Astrocyte of the spinal cord (primary cell): ENCODE results near the gene CCDC107.

Experiments
- DNase-seq: peaks from one replicate; pipeline ENCODE4 v3.0.0; 2011; ENCODE audit warnings: low read depth, low spot score
- H3K4me3 ChIP-seq: 2 replicates; pipeline ENCODE4 v1.5.1; 2011; ENCODE audit warnings: low read depth, mild to moderate bottlenecking, low read length, moderate library complexity
- in situ Hi-C: cut with HindIII; loops from 2 replicates; pipeline ENCODE4 v1.10.0; 2017; ENCODE audit warnings: low sequenced_read_pairs
- TF ChIP-seq, protein P1 (sequence below): IDR thresholded peaks from 2 replicates; pipeline ENCODE4 v1.5.1; 2012; ENCODE audit warnings: low read depth, mild to moderate bottlenecking, low read length, inconsistent platforms

The CCDC107 gene

DNA sequence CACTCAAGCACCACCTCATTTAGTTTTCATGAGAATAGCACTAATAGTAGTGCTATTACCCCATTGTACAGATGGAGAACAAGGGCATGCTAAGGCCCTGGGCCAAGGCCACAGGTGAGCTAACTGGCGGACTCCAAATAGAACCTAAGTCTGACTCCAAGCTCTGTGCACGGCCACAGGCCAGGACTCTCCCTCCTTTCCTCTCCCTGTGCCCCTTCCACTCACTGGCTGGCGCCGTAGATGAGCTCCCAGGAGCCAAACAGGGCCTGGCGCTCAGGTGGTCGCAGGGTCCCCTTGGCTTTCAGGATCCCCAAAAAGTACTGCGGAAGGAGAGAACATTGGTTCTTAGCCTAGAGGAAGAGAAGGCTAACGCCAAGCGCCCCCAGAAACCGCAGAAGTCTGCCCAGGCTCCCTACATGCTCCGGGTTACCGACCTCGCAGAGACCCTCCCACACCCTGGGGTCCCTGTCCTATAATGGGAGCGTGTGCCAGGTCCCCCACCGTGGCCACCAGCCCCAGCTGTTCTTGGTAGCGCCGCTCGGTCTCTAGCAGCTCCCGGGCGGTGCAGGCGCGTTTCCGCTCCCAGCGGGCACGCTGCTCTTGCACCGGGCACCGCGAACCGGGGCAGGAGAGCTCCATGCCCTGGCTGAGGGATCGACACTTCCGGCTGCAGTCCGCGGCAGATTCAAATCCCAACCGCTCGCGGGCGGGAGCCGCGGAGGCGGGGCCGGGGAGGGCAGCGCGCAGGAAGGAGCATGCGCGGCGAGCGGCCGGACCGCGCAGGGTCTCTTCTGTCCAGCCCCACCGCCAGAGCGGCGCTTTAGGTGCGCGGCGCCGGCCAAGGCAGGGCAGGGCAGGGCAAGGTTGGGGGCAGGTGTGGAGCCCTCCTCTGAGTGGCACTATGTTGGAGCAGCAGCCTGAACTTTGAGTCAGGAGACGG, 6.7 kb downstream of the CCDC107 start, which contains the start of gene ARHGEF39:
TSS of gene ARHGEF39 (minus strand) at position 665 of the 940 bp plus-strand sequence. CDS start at position 639, 26 bp downstream.
- in situ Hi-C loops, result no loop called here
- TF ChIP-seq, protein P1, sequence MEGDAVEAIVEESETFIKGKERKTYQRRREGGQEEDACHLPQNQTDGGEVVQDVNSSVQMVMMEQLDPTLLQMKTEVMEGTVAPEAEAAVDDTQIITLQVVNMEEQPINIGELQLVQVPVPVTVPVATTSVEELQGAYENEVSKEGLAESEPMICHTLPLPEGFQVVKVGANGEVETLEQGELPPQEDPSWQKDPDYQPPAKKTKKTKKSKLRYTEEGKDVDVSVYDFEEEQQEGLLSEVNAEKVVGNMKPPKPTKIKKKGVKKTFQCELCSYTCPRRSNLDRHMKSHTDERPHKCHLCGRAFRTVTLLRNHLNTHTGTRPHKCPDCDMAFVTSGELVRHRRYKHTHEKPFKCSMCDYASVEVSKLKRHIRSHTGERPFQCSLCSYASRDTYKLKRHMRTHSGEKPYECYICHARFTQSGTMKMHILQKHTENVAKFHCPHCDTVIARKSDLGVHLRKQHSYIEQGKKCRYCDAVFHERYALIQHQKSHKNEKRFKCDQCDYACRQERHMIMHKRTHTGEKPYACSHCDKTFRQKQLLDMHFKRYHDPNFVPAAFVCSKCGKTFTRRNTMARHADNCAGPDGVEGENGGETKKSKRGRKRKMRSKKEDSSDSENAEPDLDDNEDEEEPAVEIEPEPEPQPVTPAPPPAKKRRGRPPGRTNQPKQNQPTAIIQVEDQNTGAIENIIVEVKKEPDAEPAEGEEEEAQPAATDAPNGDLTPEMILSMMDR, result peak; percentile 28
- DNase-seq, result peak; percentile 76
- H3K4me3 ChIP-seq, result peak within 1 kb of the TSS; percentile 53

- in situ Hi-C loops, result no loop called here
- peak overlapping the region; percentile 53 for H3K4me3 ChIP-seq
- TF ChIP-seq, protein P1, result no peak
- no peak for DNase-seq
Observed at GRCh38 chr9:35665471-35665818, 7.4 kb downstream of the CCDC107 start.

- DNase-seq, result no peak
- in situ Hi-C loops, result no loop called here
- TF ChIP-seq, protein P1, result no peak
- H3K4me3 ChIP-seq, result no peak overlapping the region
Observed at GRCh38 chr9:35666045-35666444, 8.0 kb downstream of the CCDC107 start.

DNA sequence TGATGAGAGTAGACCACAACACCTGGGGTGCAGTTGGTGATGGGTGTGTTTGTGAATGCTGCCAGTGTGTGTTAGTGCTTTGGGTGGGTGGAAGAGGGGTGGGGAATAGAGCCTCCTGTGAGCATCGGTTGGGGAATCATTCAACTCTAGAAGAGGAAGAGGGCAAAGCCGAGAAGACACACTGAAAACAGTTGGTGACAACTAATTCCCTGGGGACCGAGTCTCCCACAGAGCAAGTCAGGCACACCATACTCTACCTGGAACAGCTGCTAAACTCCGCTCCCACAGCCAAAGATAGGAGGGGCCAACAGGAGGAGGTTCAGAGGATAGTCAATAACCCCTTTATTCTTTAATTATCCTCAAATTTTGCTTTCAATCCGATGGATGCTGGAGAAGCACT, 8.5 kb downstream of the CCDC107 start:
- in situ Hi-C loops, result no loop called here

GRCh38 chr9:35667939-35668338, 9.8 kb downstream of the CCDC107 start:
- in situ Hi-C loops, result no loop called here
- DNase-seq, result no peak
- H3K4me3 ChIP-seq, result no peak overlapping the region
- TF ChIP-seq, protein P1, result no peak

More for the DNA sequence above, 8.5 kb downstream of the CCDC107 start:
- H3K4me3 ChIP-seq, result no peak overlapping the region
- DNase-seq, result no peak
- TF ChIP-seq, protein P1, result no peak

- DNase-seq, result peak; percentile 73
- TF ChIP-seq, protein P1, result no peak
- no peak overlapping the region for H3K4me3 ChIP-seq
- in situ Hi-C loops, result no loop called here
Observed at GRCh38 chr9:35669331-35670145, 11.4 kb downstream of the CCDC107 start.
